GM21717 (cell line): ENCODE results near the gene PABPN1L.
"Not testable (repeated sequence)": the region's sequence is repeated elsewhere in the genome, so short reads cannot be mapped to it uniquely, and the experiment has no call there.

ENCODE experiments used
- ATAC-seq: cut with Tn5 transposase; IDR thresholded peaks from one replicate; pipeline ENCODE4 v1.9.1; 2021; ENCODE audit warnings: mild to moderate bottlenecking, moderate library complexity; ENCODE audit not compliant: unreplicated experiment

Gene PABPN1L

DNA sequence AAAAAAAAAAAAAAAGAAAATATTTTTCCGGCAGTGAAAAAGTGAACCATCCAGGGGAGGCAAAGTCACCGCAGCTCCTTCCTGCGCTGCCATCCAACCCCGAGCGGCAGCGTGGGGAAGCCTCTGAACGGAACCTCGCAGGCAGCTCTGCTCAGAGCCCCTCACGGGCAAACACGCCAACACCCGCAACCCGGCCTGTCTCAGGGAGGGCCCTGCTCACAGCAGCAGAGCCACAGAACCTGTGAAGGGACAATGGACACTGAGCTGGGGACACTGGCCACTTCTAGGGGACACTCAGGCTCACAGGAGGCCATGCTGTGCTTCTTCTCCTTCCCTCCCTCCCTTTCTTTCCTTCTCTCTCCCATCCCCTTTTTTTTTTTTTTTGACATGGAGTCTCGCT is 33.4 kb downstream of the PABPN1L start:
- ATAC-seq = no peak

DNA sequence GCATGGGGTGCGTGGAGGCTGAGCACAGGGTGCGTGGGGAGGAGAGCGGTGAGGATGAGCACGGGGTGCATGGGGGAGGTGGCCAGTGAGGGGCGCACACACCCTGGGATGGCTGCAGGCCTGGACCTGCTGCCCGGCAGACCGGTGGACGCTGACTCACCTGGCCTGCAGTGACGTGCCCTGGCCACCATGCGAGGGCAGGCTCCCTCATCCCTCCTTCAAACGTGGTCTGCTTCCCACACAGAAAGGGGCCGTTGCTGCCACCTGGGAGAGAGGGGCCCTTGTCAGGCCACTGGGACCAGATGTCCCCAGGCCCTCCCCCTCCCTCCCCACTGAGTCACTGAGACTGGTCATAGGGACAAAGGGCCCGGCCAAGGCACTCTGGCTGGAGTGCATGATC is 34.6 kb downstream of the PABPN1L start:
- ATAC-seq = no peak

DNA sequence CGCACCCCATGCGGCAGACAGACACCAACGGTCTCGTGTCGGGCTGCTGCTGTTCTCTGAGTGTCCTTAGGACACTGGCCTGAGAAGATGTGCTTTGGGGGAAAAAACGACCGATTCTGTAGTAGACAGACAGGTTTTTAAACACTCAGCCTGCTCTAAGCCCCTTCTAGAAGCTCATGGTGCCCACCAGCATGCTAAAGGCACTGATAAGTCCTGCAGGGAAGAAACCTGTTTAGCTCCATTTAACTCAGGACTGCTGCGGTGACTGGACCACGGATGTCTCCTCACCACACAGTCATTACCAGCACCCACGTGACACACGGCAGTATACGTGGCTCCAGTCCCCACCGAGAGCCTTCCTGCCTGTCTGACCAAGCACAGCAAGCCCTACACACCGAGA is 35.7 kb downstream of the PABPN1L start:
- no peak for ATAC-seq

DNA sequence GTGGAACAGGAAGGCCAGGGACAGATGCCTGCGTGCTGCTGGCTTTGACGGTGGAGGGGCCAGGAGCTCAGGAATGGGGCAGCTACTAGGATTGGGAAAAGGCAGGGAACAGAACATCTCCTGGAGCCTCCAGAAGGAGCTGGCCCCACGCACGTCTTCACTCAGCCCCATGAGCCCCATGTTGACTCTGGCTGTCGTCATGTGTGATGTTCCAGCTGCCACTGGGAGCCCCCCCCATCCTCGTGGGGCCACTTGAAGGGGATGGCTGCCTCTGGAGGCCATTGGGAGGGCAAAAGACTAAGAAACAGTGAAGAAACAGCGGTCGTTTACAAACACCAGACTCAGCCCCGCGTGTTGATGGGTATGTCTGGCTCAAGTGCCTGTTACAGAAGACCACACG is 36.2 kb downstream of the PABPN1L start:
- ATAC-seq = no peak

DNA sequence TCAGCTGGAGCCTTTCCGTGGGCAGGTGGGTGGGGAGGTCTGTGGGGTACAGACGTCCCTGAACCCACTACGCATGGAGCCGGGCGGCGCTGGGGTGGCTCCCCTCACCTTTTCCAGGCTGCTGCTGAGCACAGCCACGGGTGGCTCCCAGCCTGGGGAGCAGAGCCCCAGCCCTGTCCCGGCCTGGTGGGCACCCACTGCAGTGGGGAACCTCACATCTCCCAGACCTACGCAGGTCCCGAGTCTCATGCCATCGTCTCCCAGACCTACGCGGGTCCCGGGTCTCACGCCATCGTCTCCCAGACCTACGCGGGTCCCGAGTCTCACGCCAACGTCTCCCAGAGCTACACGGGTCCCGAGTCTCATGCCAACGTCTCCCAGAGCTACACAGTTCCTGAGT is 37.7 kb downstream of the PABPN1L start:
- ATAC-seq = no peak

DNA sequence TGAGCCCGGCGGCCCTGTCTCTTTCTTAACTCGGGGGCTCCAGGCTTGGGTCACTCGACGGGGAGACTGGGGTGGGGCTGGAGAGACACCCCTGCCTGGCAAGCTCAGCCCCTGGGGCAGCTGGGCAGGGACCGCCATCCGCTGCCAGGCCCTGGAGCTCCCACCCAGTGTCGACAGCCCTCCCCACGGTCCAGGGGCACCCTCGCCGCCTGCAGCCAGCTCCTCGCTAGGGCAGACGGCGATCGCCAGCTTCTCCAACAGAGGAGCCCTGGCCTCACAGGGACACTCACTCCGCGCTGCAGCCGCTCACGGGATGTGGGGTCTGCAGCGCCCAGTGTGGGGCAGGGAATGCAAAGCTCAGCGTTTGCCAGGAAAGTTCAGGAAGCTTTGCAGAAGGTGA is 38.7 kb downstream of the PABPN1L start:
- no peak for ATAC-seq

DNA sequence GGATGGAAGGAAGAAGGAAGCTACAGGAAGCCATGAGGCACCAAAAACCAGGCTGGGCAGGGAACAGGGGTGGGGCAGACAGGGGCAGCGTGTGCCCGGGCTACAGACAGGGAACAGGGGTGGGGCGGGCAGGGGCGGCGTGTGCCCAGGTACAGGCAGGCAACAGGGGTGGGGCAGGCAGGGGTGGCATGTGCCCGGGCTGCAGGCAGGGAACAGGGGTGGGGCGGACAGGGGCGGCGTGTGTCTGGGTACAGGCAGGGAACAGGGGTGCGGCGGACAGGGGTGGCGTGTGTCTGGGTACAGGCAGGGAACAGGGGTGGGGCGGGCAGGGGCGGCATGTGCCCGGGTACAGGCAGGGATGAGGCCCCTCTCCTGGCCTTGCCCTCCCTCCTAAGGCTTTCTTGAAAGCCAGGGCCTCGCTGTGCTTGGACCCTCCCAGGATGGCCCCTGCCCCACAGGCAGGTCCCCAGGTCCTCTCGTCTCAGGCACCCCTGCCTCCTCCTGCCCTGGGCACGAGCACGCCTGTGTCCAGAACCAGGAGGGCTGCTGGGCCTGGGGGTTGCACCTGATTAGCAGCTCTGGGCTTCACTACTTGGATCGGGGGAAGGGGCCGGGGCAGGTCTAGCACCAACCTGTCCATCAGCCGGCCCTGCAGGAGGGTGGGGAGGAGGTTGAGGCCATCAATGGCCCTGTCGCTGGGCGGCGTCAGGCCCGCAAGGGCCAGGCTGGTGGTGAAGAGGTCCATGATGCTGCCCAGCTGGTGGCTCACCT is 40.2 kb downstream of the PABPN1L start:
- no peak for ATAC-seq

DNA sequence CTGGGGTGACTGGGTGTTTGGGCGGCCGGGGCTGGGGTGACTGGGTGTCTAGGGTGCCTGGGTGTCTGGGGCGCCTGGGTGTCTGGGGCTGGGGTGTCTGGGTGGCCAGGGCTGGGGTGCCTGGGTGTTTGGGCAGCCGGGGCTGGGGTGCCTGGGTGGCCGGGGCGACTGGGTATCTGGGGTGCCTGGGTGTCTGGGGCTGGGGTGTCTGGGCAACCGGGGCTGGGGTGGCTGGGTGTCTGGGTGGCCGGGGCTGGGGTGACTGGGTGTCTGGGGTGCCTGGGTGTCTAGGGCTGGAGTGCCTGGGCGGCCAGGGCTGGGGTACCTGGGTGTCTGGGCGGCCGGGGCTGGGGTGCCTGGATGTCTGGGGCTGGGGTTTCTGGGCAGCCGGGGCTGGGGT is 41.3 kb downstream of the PABPN1L start:
- ATAC-seq = no peak

DNA sequence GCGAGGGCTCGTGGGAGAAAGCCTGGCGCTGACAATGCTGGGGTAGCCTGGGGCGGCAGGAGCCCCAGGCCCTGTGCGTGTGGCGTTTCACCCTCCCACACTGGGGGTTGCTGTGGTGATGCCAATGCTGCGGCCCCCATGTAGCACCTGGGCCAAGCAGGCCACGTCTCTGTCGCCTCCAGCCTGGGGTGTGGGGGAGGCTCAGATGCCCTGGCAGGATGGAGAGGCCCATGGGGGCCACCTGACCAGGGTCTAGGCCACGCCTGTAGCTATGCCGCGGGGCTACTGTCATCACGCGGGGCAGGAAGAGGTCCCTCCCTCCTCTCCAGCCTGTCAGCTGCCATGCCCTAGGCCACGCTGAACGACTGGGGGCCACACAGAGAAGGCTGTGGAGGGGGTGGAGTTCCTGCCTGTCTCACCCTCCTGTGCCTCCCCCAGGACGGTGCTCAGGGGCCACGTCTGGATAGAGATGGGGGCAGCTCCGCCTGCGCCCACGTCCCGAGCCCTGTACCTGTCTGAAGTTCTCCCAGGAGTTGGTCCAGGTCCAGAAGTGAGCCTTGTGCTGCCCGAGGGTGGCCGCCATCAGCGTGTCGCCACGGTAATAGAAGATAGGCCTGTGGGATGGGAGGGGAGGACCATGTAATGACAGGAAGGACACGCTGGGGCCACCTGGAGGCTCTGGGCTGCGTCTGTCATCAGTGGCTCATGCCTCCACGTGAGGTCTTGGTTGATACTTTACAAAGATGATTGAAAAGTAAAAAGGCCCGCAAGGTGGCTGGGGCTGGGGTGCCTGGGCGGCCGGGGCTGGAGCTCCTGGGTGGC is 42.0 kb downstream of the PABPN1L start:
- no peak for ATAC-seq

DNA sequence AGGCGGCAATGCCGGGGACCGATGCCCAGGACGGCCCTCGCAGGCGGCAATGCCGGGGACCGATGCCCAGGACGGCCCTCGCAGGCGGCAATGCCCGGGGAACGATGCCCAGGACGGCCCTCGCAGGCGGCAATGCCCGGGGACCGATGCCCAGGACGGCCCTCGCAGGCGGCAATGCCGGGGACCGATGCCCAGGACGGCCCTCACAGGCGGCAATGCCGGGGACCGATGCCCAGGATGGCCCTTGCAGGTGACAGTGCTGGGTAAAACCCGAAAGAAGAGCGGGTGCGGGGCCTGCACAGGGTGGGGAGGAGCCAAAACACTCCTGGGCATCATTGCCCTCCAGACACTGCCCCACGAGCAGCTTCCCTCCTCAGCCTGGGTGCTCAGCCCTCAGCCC is 42.8 kb downstream of the PABPN1L start:
- ATAC-seq = not testable (repeated sequence)

DNA sequence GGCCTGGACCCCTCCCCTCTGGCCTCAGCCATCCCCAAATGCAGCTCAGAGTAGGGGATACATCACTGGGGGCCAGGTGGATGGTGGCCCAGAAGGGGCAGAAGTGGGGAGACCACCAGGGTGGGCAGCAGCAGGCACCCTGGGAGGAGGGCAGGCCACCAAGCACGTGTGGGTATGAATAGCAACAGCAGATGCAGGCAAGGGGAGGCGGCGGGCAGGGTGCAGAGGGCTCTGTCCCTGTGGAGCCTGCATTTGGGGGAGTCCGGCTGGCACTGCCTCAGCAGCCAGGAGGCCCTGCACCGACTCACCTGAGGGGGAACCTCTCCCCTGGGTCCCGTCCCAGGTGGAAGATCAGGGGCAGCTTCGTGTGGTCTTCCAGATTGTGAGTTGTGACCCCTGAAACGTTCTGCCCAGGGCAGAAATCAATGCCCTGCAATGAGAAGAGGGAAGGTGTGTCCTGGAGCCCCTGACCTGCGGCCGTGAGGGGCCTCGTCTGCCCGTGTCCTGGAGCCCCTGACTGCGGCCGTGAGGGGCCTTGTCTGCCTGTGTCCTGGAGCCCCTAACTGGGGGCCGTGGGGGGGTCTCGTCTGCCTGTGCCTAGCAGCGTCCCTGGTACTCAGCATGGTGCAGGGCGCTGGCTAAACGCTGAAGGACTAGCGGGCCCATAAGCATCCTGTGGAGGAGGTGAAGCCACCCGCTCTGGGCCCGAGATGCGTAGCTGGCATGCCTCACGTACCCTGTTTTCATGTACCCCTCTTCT is 44.0 kb downstream of the PABPN1L start:
- no peak for ATAC-seq

DNA sequence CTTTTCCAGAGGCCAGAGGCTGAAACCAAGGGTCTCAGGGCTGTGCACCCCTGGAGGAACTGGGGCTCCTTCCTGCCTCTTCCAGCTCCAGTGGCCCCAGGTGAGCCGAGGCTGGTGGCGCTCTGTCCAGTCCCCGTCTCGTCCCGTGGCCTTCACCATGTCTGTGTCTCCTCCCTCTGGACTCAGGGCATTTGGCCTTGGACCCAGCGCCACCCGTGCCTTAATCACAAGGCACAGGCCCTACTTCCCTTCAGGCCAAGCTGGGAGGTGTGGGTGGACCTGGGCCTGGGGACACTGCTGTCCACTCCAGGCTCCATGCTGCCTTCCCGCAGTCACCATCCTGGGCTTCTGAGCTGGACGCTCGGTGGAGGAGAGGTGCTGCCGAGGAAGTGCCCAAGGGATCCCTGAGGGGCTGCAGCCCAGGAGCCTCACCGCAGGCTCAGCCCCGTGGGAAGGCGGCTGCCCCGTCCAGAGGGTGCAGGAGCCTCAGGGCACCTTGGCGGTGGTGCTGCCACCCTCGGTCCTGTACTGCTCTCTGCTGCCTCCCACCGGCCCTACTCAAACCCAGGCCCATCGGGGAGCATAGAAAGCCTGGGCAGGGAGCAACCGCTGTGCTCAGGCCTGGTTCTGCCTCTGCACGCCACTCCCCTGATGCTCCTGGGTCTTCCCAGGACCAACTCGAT is 45.2 kb downstream of the PABPN1L start:
- ATAC-seq = no peak

DNA sequence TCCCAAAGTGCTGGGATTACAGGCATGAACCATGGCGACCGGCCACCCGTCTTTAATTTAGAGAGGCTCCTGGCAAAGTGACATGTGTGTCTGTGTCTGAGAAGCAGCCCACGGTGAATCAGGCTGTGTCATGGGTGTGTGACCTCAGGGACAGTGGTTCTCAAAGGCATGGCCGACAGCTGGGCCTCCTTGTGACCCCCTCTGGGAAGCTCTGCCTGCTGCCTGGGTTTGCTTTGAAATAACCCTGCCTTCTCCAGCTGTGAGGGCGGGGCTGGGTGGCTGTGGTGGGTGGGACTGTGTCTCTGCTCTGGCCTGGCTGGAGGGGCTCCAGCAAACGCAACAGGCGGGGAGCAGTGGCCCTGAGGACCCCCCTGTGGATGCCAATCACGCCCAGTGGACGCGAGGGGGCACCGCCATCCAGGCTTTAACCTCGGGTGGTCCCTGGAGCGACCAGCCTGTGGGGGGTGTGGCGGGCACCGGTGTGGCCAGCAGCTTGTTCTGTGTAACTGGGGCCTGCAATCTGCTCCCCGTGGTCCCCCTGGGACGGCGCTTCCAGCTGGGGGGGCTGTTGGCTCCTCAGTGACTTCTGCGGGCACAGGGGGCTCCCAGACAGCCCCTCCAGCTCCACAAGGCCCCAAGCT is 46.0 kb downstream of the PABPN1L start:
- ATAC-seq = no peak

DNA sequence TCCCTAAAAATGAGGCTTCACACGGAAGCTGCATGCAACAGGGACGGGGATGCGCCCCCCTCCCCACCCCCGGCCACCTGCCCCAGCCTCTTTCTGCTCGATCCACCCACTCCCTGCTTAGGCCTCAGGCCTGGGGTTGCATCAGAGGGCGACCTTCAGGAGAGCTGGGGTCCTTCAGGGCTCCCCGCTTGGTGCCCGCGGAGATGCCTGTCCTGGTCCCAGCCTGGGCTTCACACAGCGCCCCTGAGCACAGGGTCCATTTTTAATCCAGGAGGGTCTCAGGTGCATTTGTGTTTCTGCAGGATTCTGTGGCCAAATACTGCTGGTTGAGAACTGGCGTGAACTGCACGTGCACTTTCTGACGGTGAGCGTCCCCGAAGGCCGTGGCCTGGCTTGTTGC is 47.3 kb downstream of the PABPN1L start:
- no peak for ATAC-seq

DNA sequence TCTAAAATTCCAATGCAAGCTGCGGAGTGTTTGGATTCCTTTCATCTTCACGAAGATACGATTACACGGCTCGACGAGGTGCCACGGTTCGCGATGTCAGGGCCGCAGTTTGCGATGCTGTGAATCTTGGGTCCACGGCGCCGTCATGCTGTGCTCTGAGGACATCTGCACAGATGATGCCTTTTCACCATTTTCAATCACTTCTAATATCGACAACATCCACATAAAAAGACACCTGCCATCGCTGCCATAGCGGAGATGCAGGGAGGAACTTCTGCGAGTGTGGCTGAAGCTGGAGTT is 47.9 kb downstream of the PABPN1L start:
- no peak for ATAC-seq

DNA sequence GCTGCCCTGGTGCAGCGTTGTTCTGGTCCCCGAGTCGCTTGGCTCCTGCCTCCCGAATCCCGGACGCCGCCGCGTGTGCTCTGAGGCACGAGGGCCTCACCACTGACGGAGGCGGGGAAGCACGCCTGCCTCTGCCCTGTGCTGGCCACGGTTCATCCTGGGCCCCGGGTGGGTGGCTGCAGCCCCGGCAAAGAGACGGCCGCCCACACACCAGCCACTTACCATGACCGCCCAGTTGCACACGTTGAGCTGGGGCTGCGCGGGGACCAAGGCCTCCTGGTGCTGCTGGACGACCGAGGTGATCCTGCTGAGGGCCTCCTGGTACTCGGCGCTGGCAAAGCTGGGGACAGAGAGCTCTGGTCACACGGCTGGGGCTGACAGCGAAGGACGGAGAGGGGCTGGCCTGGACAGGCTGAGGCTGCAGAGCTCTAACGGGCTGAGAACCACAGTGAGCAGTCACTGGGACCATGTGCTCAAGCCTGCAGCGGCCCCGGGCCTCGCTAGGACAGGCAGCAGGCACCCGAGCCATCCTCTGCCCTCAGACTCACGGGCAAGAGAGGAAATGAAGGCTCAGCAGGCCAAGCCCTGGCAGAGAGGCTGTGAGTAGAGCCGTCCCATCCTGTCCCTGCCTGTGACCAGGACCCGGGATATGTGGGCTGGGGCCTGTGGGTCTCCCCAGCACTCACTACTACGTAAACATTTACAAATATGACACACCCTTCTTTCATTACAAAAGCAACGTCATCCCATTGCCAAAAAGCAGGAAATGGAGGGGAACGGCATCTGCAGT is 48.5 kb downstream of the PABPN1L start:
- no peak for ATAC-seq

DNA sequence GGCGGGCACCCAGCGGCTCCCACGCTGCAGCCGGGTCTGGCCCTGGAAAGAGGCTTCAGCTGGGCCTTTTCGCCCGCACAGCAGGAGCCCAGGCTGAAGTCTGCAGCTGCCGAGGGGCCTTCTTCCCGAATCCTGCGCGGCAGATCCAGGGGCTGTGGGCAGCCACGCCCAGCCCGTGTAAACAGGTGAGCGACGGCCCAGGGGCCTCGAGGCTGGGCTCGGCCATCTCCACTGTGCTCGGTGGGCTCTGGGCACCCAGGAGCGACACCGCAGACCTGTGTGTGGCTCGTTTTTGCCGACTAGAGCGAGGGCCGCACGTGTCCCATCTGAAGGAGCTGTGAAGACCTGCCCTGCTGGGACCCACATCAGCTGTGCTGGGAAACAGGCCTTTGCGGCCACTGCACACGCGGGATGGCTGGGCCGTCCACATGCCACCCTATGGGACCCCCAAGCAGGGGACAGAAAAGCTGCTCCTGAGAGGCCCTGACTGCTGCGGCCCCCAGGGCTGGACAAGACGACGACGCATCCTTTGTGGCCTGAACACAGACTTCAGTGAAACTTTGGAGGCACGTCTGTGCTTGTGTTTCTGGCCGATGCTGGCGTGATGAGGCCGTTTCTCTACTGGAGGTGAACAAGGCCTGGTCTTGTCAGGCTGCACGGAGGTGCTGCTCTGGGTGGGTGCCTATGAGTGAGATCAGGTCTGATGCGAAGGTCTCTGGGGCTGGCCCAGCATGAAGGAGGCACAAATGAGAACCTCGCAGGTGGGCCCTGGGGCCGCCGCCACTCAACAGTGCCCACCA is 49.5 kb downstream of the PABPN1L start:
- no peak for ATAC-seq

DNA sequence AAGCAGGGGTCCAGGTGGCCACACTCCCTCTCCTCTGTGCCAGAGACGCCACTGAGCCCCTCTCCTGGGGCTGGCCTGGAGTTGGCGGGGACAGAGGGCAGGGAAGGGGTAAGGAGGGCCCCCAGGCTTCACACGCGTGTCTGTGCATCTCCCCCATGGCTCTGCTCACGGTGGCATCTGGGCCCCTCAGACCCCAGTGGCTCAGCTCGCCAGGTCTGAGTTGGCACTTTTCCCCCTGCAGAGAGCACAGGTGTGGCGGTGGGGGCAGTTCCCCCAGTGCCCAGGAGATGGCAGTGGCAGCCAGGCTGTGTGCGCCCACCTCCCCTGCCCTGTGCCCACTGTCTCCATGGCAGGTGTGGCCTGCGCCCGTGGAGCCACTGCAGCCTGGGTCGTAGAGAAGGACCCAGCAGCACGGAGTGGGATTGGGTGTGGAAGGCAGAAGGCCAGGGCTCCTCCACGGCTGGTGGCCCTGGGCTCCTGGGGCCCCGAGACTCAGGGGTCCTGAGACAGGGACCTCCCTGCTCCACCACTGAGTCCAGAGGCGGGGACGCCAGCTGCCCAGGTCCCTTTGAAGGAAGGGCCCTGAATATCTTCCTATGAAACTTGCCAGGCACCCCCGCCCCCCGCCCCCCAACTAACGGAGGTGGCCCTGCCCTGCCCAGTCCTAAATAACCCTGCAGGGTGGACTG is 50.4 kb downstream of the PABPN1L start:
- no peak for ATAC-seq

DNA sequence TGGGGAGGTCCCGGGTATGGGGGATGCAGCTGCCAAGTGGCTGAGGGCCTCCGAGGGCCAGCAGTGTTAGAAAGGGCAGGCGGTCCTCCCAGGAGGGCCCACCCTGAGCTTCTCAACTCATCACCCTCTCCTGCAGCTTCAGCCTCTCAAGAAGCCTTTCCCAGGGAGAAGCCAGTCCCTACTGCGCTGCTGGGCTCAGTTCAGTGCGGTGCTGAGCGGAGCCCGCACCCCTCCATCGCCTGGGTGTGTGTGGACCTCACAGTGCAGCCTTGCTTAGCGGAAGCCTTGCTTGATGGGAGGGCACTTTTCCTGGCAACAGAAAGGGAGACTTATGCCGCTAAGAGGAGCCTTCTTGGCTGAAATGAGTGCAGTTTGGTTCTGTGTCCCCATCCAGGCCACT is 51.2 kb downstream of the PABPN1L start:
- no peak for ATAC-seq
